Skeletal muscle tissue (tissue), 4 donors: ENCODE data around the gene TYW1B. TPM values are rescaled to one million over a fixed set of nuclear protein-coding genes. Genes with fewer than 3 reads are reported as not detected.
"Not testable (repeated sequence)": the region's sequence is repeated elsewhere in the genome, so short reads cannot be mapped to it uniquely, and the experiment has no call there.

Experiments
- H3K27ac ChIP-seq: one replicate; pipeline ENCODE4 v1.7.0; 2013; ENCODE audit warnings: mild to moderate bottlenecking, low read depth, low read length, inconsistent platforms
- H3K27me3 ChIP-seq, 3 donors: one replicate each; pipeline ENCODE4 v1.7.0; 2013; ENCODE audit warnings: low read length in 3 of 3; ENCODE audit not compliant: control insufficient read depth in 3 of 3, insufficient read depth in 3 of 3
- H3K36me3 ChIP-seq, 3 donors: one replicate each; pipeline ENCODE4 v1.7.0; 2013; ENCODE audit warnings: low read length in 3 of 3; ENCODE audit not compliant: control insufficient read depth in 3 of 3, insufficient read depth in 3 of 3
- H3K4me1 ChIP-seq, 3 donors: one replicate each; pipeline ENCODE4 v1.7.0; 2013; ENCODE audit warnings: low read length in 3 of 3, mild to moderate bottlenecking in 3 of 3; ENCODE audit not compliant: control insufficient read depth in 3 of 3, insufficient read depth in 3 of 3
- H3K4me3 ChIP-seq, 3 donors: one replicate each; pipeline ENCODE4 v1.7.0; 2013; ENCODE audit warnings: low read length in 3 of 3
- H3K9ac ChIP-seq, 3 donors: one replicate each; pipeline ENCODE4 v1.7.0; 2013; ENCODE audit warnings: low read length in 3 of 3, mild to moderate bottlenecking in 3 of 3, moderate library complexity in 2 of 3, low read depth in 1 of 3
- H3K9me3 ChIP-seq, 3 donors: one replicate each; pipeline ENCODE4 v1.7.0; 2013; ENCODE audit warnings: low read length in 3 of 3; ENCODE audit not compliant: control insufficient read depth in 3 of 3
- total RNA-seq: library from RNA; depleted of rRNA; stranded (reverse); fragments of >200 nt; gene quantifications from one replicate; pipeline ENCODE4 v1.2.3, GENCODE V29; 2014
- donor health status: Osteomylitis.

The TYW1B gene
- total RNA-seq, 1 donor from 2014 or later: 6.8 TPM

DNA sequence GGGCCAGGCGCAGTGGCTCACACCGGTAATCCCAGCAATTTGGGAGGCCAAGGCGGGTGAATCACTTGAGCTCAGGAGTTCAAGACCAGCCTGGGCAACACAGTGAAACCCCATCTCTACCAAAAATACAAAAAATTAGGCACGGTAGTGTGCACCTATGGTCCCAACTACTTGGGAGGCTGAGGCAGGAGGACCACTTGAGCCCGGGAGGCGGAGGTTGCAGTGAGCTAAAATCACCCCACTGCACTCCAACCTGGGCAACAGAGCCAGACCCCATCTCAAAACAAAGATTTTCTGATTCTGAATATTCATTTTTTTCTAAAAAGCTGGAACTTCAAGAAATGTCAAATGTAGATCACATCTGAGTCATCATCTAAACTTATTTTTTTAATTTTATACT, 10.3 kb upstream of the TYW1B start:
- peaks cover 10 to 26% (median 13%) of the 10 kb centered on the region in 3 donors for H3K36me3 ChIP-seq
- not testable (repeated sequence) for H3K27me3 ChIP-seq, H3K27ac ChIP-seq, H3K4me1 ChIP-seq, H3K4me3 ChIP-seq, H3K9me3 ChIP-seq, H3K9ac ChIP-seq

DNA sequence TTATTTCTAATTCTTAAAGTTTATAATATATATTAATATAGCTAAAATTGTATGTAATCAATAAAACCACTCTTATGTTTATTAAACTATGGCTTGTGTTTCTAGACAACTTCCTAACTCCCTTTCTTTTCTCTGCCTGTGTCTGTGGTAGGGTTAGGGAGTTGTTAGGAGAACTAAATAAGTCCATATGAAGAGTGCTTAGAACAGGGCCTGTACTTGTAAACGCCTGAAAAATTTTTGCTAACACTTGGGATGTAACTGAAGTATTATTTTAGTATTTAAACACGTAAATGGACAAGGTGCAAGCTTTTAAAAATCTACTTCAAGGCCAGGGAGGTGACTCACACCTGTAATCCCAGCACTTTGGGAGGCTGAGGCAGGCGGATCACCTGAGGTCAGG, 9.3 kb upstream of the TYW1B start:
- not testable (repeated sequence) for H3K4me1 ChIP-seq, H3K4me3 ChIP-seq
- H3K36me3 ChIP-seq: peaks cover 14 to 35% (median 19%) of the 10 kb centered on the region in 3 donors

DNA sequence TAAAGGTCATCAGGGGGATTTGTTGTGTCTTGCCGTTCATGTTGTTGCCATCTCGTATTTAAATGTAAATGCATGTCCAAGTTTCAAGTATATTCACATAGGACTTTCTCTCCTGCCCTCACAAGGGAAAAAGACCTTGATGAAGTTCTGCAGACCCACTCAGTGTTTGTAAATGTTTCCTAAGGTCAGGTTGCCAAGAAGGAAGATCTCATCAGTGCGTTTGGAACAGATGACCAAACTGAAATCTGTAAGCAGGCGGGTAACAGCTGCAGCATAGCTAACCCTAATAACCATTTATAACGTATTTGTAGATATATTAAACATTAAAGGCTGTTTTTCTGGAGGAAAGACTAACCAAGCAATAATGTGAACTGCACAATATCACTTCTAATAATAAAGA, 2.6 kb upstream of the TYW1B start:
- Histone ChIP-seq H3K9ac (peak overlapping the region; percentile 65 to 96 (median 92)), H3K27ac (peak overlapping the region; percentile 99), H3K4me3 (peak overlapping the region; percentile 80 to 86 (median 82)), H3K4me1 (peaks cover 6 to 12% (median 7%) of the 10 kb centered on the region in 3 donors), H3K36me3 (peaks cover 9 to 29% (median 20%) of the 10 kb centered on the region in 3 donors)
- H3K27me3 ChIP-seq, H3K9me3 ChIP-seq: not testable (repeated sequence)

More for the DNA sequence above, 9.3 kb upstream of the TYW1B start:
- H3K9me3 ChIP-seq, H3K27ac ChIP-seq, H3K9ac ChIP-seq, H3K27me3 ChIP-seq: not testable (repeated sequence)

DNA sequence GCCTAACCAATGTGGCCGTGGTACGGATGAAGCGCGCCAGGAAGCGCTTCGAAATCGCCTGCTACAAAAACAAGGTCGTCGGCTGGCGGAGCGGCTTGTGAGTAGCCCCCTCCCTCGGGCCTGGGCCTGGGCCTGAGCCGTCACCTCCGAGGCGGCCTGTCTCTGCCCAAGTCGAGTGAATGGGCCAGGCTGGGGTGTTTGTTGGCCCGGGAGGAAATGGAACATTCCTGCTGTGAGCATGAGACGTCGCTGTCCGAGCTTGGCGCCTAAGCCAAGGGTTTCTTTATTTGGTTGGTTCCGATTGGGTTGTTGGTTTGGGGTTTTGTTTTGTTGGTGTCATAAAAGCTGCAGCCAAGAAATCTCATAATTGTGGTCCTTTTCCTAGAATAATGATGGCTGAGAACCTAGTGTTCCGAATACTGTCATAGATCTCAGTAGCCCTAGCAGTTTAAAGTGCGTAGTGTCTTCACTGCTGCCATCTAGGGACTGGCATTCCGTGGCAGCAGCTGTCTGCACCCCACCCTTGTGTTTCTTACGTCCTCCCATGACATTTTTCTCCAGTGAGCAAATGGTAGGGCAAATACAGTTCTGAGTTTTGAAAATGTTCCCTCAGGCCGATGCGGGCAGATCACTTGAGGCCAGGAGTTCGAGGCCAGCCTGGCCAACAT, 1.8 kb upstream of the TYW1B start:
- Histone ChIP-seq H3K9ac (peak overlapping the region; percentile 92 to 96 (median 95)), H3K36me3 (peaks cover 9 to 27% (median 20%) of the 10 kb centered on the region in 3 donors), H3K4me1 (peaks cover 6 to 12% (median 7%) of the 10 kb centered on the region in 3 donors), H3K4me3 (peak overlapping the region; percentile 80 to 86 (median 82)), H3K27ac (peak overlapping the region; percentile 99)
- H3K27me3 ChIP-seq, H3K9me3 ChIP-seq: not testable (repeated sequence)

DNA sequence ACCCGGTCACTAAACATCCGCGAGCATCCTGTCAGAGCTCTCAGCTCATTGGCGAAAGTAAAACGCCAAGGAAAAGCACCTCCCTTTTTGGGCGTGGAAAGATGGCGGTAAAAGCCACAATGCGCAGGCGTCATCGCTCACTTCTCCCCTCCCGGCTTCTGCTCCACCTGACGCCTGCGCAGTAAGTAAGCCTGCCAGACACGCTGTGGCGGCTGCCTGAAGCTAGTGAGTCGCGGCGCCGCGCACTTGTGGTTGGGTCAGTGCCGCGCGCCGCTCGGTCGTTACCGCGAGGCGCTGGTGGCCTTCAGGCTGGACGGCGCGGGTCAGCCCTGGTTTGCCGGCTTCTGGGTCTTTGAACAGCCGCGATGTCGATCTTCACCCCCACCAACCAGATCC, 1.3 kb upstream of the TYW1B start:
- Histone ChIP-seq H3K9ac (peak overlapping the region; percentile 92 to 96 (median 95)), H3K27ac (peak overlapping the region; percentile 99), H3K4me1 (peaks cover 6 to 12% (median 7%) of the 10 kb centered on the region in 3 donors), H3K36me3 (peaks cover 6 to 22% (median 17%) of the 10 kb centered on the region in 3 donors), H3K4me3 (peak overlapping the region; percentile 80 to 86 (median 82))
- H3K27me3 ChIP-seq, H3K9me3 ChIP-seq: not testable (repeated sequence)

DNA sequence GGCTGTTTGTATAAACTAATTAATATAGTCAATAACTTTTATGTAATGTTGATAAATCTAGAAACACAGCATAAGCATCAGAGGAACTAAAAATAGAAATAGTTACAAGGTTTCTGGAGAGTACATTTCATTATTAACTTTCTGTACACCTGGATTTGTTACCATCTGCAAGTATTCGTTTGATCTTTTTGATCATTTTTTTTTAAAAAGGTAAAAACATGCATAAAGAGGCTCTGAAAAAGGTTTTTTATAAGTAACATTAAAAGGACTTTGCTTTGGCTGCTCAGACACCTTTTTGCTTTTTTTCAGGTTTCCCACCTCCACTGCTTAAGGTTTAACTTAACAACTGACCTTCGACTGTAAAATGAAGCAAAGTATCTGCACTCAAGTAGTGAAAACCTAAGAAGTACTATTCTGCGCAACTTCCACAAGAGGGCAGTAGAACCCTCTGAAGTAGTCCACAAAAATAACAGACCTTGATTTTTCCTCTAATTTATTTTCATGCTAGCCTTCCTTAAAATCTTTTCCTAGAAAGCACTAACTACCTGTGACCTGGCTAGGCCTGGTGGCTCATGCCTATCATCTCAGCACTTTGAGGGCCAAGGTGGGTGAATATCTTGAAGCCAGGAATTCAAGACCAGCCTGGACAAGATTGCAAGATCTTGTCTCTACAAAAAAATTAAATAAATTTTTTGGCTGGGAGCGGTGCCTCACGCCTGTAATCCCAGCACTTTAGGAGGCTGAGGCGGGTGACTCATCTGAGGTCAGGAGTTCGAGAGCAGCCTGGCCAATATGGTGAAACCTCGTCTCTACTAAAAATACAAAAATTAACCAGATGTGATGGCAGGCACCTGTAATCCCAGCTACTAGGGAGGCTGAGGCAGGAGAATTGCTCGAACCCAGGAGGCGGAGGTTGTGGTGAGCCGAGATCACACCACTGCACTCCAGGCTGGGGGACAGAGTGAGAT, 4.0 kb downstream of the TYW1B start:
- H3K9ac ChIP-seq, H3K9me3 ChIP-seq, H3K27ac ChIP-seq, H3K27me3 ChIP-seq, H3K4me3 ChIP-seq, H3K36me3 ChIP-seq, H3K4me1 ChIP-seq: not testable (repeated sequence)

DNA sequence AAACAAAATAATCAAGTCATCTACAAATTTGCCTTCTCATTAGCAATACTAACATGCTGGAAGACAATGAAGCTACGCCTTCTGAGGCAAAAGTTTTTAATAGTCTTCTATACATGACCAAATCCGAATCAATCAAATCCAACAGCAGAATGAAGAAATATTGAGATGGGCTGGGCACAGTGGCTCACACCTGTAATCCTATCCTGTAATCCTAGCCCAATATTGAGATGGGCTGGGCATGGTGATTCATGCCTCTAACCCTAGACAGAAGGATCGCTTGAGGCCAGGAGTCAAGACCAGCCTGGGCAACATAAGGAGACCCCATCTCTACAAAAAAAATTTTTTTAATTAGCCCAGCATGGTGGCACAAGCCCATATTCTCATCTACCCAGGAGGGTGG, 5.5 kb downstream of the TYW1B start:
- H3K4me3 ChIP-seq, H3K27ac ChIP-seq, H3K36me3 ChIP-seq, H3K9me3 ChIP-seq, H3K27me3 ChIP-seq, H3K4me1 ChIP-seq, H3K9ac ChIP-seq: not testable (repeated sequence)

DNA sequence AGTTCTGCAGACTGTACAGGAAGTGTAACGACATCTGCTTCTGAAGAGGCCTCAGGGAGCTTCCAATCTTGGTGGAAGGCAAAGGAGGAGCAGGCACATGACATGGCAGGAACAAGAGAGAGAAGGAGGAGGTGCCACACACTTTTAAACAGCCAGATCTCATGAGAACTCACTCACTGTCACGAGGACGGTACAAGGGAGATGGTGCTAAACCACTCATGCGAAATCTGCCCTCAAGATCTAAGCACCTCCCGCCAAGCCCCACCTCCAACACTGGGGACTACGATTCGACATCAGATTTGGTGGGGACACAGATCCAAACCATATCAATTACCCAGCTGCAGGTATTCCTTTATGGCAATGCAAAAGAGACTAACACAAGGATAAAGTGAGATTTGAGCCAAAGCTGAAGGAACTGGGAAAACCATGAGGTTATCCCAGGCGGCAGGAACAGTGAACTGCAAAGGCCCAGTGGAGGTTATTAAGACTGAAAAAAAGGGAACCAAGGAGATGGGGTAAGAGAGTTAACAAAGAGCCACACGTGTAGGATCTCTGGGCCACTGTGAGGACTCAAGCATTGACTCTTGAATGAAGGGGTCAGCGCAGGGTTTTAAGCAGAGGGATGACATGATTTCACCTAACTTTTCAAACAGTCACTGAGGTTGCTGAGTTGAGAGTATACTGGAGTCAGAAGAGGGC, 9.2 kb downstream of the TYW1B start:
- H3K4me1 ChIP-seq, H3K4me3 ChIP-seq, H3K27ac ChIP-seq, H3K27me3 ChIP-seq, H3K36me3 ChIP-seq, H3K9me3 ChIP-seq, H3K9ac ChIP-seq: not testable (repeated sequence)

DNA sequence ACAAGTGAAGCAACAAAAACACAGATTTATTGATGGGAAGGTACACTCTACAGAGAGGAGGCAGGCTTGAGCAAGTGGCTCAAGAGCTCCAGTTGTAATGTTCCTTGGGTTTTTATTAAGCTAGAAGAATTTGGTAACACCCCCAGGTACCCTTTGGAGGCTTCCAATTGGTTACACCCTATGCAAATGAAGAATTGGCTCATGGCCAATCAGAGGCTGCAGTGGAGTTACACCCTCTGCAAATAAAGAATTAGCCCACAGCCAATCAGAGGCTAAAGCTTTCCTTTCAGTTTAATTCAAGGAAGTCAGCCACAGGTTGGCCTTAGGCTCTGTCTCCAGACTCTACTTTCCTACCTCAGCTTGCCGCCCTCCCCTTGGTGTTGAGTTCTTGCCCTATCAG, 10.3 kb downstream of the TYW1B start:
- not testable (repeated sequence) for H3K4me3 ChIP-seq, H3K36me3 ChIP-seq, H3K4me1 ChIP-seq, H3K27ac ChIP-seq, H3K9ac ChIP-seq, H3K27me3 ChIP-seq, H3K9me3 ChIP-seq
